Measurements from ENCODE around the gene IWS1.

- TF ChIP-seq CTCF (IDR thresholded peaks at IDR 0.05), result no peak
- no peak for TF ChIP-seq POLR2AphosphoS5 (IDR thresholded peaks at IDR 0.05)
These were observed 21.5 kb downstream of the IWS1 start for GRCh38 chr2:127504552-127505430.

All from breast epithelium (tissue), 3 donors.